H1 (cell line): Measurements from ENCODE around the gene C17orf113. TPM values are rescaled to one million over a fixed set of nuclear protein-coding genes. Genes with fewer than 3 reads are reported as not detected.

Experiments used
- ASH2L ChIP-seq: fragments of 200-600, 300-600 bp; sonication (generic); IDR thresholded peaks from one replicate; pipeline ENCODE4 v1.7.1; 2017; ENCODE audit warnings: low read length
- CHD2 ChIP-seq: IDR thresholded peaks from 2 replicates; pipeline ENCODE4 v1.6.1; 2012; ENCODE audit warnings: low read length, improper control_type of control experiment
- EP300 ChIP-seq, 2 experiments: IDR thresholded peaks; 1 replicate in 1 of 2; 2 replicates in 1 of 2; pipeline ENCODE4 v1.6.1; 2011 to 2012; ENCODE audit warnings: low read depth in 2 of 2, low read length in 2 of 2, mild to moderate bottlenecking in 2 of 2, borderline replicate concordance in 1 of 2, inconsistent platforms in 1 of 2, moderate library complexity in 1 of 2
- YY1 ChIP-seq: IDR thresholded peaks from 2 replicates; pipeline ENCODE4 v1.6.1; 2011; ENCODE audit warnings: low read depth, mild to moderate bottlenecking, low read length
- polyA plus RNA-seq, 7 experiments: library from polyadenylated mRNA; depleted of rRNA in 3 of 7; stranded (reverse) in 5 of 7; unstranded in 2 of 7; fragments of >200 nt in 5 of 7; fragments of 200-250 nt in 2 of 7; gene quantifications; 1 replicate in 5 of 7; 2 replicates in 1 of 7; 4 replicates in 1 of 7; pipeline versions ENCODE4 v1.2.1 to v1.2.3, GENCODE V29; 2011 to 2013; ENCODE audit warnings: missing spikeins in 2 of 7, mixed read lengths in 2 of 7
- total RNA-seq: library from RNA; stranded (reverse); fragmentation: NEBNext Ultra II Directional; extraction: Animal tissue kit (Norgen Biotek cat#: 25700); gene quantifications from 2 replicates; pipeline ENCODE4 v1.2.1, GENCODE V29; 2021
- TF ChIP-seq, protein P1 (sequence below): fragments of 300-600 bp; sonication (generic); IDR thresholded peaks from 2 replicates; pipeline ENCODE4 v1.7.1; 2012; ENCODE audit warnings: low read length, moderate library complexity, mild to moderate bottlenecking, inconsistent platforms; ENCODE audit not compliant: insufficient replicate concordance

Gene C17orf113
- total and polyA plus RNA-seq, 2 of the 8 experiments (the other 6 are each of a cell fraction or from before 2014, with no cell fraction given), result 1.0 to 1.4 TPM

DNA sequence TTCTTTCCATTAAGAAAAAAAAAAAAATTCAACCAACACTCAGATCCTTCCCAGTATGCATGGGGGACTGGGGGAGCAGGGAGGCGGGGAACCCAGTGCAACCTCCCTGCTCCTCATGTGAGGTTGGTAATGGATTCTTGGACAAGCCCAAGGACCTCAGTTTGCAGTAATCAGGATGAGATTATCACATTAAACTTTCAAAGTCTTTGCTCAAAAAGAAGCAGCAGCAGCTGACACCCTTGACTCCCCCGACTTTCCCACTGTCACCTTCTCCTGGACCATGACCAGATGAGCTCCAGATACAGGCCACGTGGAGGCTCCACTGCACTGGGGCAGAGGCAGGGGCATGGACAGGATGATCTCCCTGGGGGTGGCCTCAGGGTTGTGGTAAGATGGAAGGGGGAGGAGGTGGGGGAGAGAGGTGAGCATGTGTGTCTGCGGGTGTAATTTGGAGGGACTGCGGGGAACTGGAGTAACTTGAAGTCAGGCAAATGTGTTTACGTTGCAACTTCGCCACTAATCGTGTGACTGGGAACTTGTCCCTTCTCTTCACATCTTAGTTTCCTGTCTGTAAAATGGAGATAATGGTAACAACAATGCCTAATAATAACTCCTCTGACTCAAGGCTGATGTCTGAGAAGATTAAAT lies 28.1 kb upstream of the C17orf113 start (continued):
- TF ChIP-seq EP300 (IDR thresholded peaks at IDR 0.05; ENCODE audit: borderline replicate concordance in 1 of 2, low read depth in 2 of 2, low read length in 2 of 2), result no peak
- TF ChIP-seq, protein P1, sequence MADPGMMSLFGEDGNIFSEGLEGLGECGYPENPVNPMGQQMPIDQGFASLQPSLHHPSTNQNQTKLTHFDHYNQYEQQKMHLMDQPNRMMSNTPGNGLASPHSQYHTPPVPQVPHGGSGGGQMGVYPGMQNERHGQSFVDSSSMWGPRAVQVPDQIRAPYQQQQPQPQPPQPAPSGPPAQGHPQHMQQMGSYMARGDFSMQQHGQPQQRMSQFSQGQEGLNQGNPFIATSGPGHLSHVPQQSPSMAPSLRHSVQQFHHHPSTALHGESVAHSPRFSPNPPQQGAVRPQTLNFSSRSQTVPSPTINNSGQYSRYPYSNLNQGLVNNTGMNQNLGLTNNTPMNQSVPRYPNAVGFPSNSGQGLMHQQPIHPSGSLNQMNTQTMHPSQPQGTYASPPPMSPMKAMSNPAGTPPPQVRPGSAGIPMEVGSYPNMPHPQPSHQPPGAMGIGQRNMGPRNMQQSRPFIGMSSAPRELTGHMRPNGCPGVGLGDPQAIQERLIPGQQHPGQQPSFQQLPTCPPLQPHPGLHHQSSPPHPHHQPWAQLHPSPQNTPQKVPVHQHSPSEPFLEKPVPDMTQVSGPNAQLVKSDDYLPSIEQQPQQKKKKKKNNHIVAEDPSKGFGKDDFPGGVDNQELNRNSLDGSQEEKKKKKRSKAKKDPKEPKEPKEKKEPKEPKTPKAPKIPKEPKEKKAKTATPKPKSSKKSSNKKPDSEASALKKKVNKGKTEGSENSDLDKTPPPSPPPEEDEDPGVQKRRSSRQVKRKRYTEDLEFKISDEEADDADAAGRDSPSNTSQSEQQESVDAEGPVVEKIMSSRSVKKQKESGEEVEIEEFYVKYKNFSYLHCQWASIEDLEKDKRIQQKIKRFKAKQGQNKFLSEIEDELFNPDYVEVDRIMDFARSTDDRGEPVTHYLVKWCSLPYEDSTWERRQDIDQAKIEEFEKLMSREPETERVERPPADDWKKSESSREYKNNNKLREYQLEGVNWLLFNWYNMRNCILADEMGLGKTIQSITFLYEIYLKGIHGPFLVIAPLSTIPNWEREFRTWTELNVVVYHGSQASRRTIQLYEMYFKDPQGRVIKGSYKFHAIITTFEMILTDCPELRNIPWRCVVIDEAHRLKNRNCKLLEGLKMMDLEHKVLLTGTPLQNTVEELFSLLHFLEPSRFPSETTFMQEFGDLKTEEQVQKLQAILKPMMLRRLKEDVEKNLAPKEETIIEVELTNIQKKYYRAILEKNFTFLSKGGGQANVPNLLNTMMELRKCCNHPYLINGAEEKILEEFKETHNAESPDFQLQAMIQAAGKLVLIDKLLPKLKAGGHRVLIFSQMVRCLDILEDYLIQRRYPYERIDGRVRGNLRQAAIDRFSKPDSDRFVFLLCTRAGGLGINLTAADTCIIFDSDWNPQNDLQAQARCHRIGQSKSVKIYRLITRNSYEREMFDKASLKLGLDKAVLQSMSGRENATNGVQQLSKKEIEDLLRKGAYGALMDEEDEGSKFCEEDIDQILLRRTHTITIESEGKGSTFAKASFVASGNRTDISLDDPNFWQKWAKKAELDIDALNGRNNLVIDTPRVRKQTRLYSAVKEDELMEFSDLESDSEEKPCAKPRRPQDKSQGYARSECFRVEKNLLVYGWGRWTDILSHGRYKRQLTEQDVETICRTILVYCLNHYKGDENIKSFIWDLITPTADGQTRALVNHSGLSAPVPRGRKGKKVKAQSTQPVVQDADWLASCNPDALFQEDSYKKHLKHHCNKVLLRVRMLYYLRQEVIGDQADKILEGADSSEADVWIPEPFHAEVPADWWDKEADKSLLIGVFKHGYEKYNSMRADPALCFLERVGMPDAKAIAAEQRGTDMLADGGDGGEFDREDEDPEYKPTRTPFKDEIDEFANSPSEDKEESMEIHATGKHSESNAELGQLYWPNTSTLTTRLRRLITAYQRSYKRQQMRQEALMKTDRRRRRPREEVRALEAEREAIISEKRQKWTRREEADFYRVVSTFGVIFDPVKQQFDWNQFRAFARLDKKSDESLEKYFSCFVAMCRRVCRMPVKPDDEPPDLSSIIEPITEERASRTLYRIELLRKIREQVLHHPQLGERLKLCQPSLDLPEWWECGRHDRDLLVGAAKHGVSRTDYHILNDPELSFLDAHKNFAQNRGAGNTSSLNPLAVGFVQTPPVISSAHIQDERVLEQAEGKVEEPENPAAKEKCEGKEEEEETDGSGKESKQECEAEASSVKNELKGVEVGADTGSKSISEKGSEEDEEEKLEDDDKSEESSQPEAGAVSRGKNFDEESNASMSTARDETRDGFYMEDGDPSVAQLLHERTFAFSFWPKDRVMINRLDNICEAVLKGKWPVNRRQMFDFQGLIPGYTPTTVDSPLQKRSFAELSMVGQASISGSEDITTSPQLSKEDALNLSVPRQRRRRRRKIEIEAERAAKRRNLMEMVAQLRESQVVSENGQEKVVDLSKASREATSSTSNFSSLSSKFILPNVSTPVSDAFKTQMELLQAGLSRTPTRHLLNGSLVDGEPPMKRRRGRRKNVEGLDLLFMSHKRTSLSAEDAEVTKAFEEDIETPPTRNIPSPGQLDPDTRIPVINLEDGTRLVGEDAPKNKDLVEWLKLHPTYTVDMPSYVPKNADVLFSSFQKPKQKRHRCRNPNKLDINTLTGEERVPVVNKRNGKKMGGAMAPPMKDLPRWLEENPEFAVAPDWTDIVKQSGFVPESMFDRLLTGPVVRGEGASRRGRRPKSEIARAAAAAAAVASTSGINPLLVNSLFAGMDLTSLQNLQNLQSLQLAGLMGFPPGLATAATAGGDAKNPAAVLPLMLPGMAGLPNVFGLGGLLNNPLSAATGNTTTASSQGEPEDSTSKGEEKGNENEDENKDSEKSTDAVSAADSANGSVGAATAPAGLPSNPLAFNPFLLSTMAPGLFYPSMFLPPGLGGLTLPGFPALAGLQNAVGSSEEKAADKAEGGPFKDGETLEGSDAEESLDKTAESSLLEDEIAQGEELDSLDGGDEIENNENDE, result no peak
- no peak for TF ChIP-seq ASH2L
- TF ChIP-seq YY1, result no peak
- no peak for TF ChIP-seq CHD2
